LNCAP (cell line): Measurements from ENCODE around the gene SGMS2.

ENCODE experiments used
- TF ChIP-seq, protein P1 (sequence below): fragments of 450-650 bp; IDR thresholded peaks from 2 replicates; pipeline ENCODE4 v1.5.1; 2017; ENCODE audit warnings: mild to moderate bottlenecking

SGMS2 gene

GRCh38 chr4:107799669-107800450, 24.9 kb upstream of the SGMS2 start:
- TF ChIP-seq, protein P1, sequence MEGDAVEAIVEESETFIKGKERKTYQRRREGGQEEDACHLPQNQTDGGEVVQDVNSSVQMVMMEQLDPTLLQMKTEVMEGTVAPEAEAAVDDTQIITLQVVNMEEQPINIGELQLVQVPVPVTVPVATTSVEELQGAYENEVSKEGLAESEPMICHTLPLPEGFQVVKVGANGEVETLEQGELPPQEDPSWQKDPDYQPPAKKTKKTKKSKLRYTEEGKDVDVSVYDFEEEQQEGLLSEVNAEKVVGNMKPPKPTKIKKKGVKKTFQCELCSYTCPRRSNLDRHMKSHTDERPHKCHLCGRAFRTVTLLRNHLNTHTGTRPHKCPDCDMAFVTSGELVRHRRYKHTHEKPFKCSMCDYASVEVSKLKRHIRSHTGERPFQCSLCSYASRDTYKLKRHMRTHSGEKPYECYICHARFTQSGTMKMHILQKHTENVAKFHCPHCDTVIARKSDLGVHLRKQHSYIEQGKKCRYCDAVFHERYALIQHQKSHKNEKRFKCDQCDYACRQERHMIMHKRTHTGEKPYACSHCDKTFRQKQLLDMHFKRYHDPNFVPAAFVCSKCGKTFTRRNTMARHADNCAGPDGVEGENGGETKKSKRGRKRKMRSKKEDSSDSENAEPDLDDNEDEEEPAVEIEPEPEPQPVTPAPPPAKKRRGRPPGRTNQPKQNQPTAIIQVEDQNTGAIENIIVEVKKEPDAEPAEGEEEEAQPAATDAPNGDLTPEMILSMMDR, result no peak

GRCh38 chr4:107800706-107801105, 24.0 kb upstream of the SGMS2 start:
- TF ChIP-seq, protein P1, result no peak

- TF ChIP-seq, protein P1, result no peak
Observed at GRCh38 chr4:107801766-107802211, 22.9 kb upstream of the SGMS2 start.

DNA sequence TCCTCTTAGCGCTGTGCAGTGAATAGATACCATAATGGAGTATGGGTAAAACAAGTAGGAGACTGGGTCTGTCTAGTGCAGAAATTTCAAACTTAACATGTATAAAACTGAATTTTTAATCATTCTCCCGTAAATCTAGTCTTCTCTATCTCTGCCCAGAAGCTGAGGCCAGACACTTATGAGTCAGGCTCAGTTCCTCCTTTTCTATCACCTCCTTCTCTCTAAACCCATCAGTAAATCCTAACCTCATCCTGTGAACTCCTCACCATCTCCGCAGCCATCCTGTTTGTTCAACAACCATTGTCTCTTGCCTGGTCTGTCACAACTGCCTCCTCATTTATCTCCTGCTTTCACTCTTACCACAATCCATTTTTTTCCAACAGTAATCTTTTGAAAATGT, 19.8 kb upstream of the SGMS2 start:
- TF ChIP-seq, protein P1, result no peak

- TF ChIP-seq, protein P1, result no peak
Observed at GRCh38 chr4:107806196-107806595, 18.5 kb upstream of the SGMS2 start.

DNA sequence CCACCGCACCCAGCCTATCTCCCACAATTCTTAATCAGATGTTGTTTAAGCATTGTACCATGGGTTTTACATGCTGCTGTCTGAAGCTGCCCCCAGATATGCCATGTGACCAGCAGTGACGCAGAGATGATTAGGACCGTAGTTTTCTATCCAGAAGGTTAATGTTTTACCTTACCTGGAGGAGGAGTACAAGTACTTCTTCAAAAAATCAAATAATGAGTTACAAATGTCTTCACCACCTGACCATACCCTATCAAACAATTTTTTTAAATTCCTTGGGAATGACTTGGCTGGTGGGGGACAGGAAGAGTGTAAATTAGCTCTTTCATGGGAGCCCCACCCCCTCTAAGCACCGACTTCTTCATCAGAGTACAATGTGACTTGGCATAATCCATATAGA, 16.2 kb upstream of the SGMS2 start:
- TF ChIP-seq, protein P1, result no peak

DNA sequence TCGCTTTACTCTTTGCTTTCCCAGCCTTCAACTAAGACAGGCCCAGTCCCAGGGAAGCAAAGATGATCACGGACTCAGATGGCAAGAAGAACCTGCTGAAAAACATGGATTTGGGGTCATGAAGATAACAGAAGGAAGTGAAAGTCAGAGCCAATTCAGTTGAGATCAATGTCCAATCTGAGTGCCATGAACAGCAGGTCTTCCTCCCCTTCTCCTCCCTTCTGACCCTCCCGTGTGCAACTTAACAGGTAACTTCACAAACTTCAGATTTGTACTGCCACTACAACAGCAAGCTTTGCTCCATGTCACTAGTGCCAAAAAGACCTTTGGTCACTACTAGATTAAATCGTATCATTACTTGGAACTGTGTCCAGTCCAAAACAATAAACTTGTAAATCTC, 15.5 kb upstream of the SGMS2 start:
- TF ChIP-seq, protein P1, result no peak
